Measurements from ENCODE around the gene KRTAP10-1.

- TF ChIP-seq CTCF (IDR thresholded peaks at IDR 0.05; ENCODE audit: low read depth, low read length, missing input control), result no peak
- no peak for TF ChIP-seq REST (IDR thresholded peaks at IDR 0.05)
- TF ChIP-seq JUND (IDR thresholded peaks at IDR 0.05), result no peak
- no peak for TF ChIP-seq GABPA (IDR thresholded peaks at IDR 0.05 in 1 of 2, conservative IDR thresholded peaks at IDR 0.05 in 1 of 2)
- no peak for TF ChIP-seq ATF3 (IDR thresholded peaks at IDR 0.05)
- TF ChIP-seq TAF1 (conservative IDR thresholded peaks at IDR 0.05), result no peak
- no peak for TF ChIP-seq FOXA1 (IDR thresholded peaks at IDR 0.05)
- no peak for TF ChIP-seq RAD21 (IDR thresholded peaks at IDR 0.05)
- TF ChIP-seq SP1 (IDR thresholded peaks at IDR 0.05), result no peak
These were observed 13.6 kb downstream of the KRTAP10-1 start for GRCh38 chr21:44526096-44526997.

All from liver (tissue), 3 donors.